Neural progenitor cell (in vitro differentiated cells): ENCODE data around the gene MKLN1. TPM values are rescaled to one million over a fixed set of nuclear protein-coding genes. Genes with fewer than 3 reads are reported as not detected.

Experiments used
- DNase-seq: peaks from one replicate; pipeline ENCODE4 v3.0.0-alpha.2; 2016; ENCODE audit warnings: low spot score
- H2AFZ ChIP-seq: fragments of 200-600 bp; sonication (generic); replicated peaks from 2 replicates; pipeline ENCODE4 v1.6.1; 2016; ENCODE audit warnings: antibody characterized with exemption
- H3F3A ChIP-seq: fragments of 200-600 bp; sonication (generic); 2 replicates; pipeline ENCODE4 v1.6.1; 2016; ENCODE audit warnings: antibody characterized with exemption, low read depth
- H3K27ac ChIP-seq: fragments of 200-600 bp; sonication (generic); 2 replicates; pipeline ENCODE4 v1.5.1; 2016; ENCODE audit warnings: mild to moderate bottlenecking
- H3K27me3 ChIP-seq: fragments of 200-600 bp; sonication (generic); 2 replicates; pipeline ENCODE4 v1.6.1; 2016; ENCODE audit warnings: mild to moderate bottlenecking, moderate library complexity
- H3K36me3 ChIP-seq: fragments of 200-600 bp; sonication (generic); 2 replicates; pipeline ENCODE4 v1.5.1; 2016
- H3K4me1 ChIP-seq: fragments of 200-600 bp; sonication (generic); 2 replicates; pipeline ENCODE4 v1.6.1; 2016; ENCODE audit warnings: mixed run types
- H3K4me2 ChIP-seq: fragments of 200-600 bp; sonication (generic); 2 replicates; pipeline ENCODE4 v1.6.1; 2016
- H3K4me3 ChIP-seq: fragments of 200-600 bp; sonication (generic); 2 replicates; pipeline ENCODE4 v1.5.1; 2016
- H3K79me2 ChIP-seq: fragments of 200-600 bp; sonication (generic); 2 replicates; pipeline ENCODE4 v1.6.1; 2016; ENCODE audit warnings: low read depth
- H3K9ac ChIP-seq: fragments of 200-600 bp; sonication (generic); 2 replicates; pipeline ENCODE4 v1.6.1; 2016
- H3K9me3 ChIP-seq: fragments of 200-600 bp; sonication (generic); 2 replicates; pipeline ENCODE4 v1.5.1; 2016; ENCODE audit warnings: low read depth
- H4K20me1 ChIP-seq: fragments of 200-600 bp; sonication (generic); 2 replicates; pipeline ENCODE4 v1.6.1; 2016; ENCODE audit warnings: low read depth
- H3K27ac Mint-ChIP-seq: 3 replicates; pipeline ENCODE4 v1.8.0; 2021; ENCODE audit warnings: mixed read lengths
- H3K27me3 Mint-ChIP-seq: 2 replicates; pipeline ENCODE4 v1.8.0; 2022; ENCODE audit warnings: low read depth, mild to moderate bottlenecking, inconsistent platforms, moderate library complexity, mixed read lengths; ENCODE audit not compliant: insufficient read depth
- H3K36me3 Mint-ChIP-seq: 3 replicates; pipeline ENCODE4 v1.8.0; 2021; ENCODE audit warnings: mixed read lengths
- H3K4me1 Mint-ChIP-seq: 3 replicates; pipeline ENCODE4 v1.8.0; 2021; ENCODE audit warnings: mixed read lengths
- H3K4me3 Mint-ChIP-seq: 3 replicates; pipeline ENCODE4 v1.8.0; 2021; ENCODE audit warnings: mild to moderate bottlenecking, moderate library complexity, mixed read lengths
- H3K9me3 Mint-ChIP-seq: 3 replicates; pipeline ENCODE4 v1.8.0; 2020; ENCODE audit warnings: mixed read lengths
- CTCF ChIP-seq: fragments of 200-600 bp; sonication (generic); IDR thresholded peaks from 2 replicates; pipeline ENCODE4 v1.5.1; 2017; ENCODE audit warnings: antibody characterized with exemption, mild to moderate bottlenecking
- EZH2 ChIP-seq: fragments of 200-600 bp; sonication (generic); IDR thresholded peaks from 2 replicates; pipeline ENCODE4 v1.6.1; 2017; ENCODE audit warnings: antibody characterized with exemption, mild to moderate bottlenecking, moderate library complexity
- EZH2phosphoT487 ChIP-seq: fragments of 200-600 bp; sonication (generic); IDR thresholded peaks from 2 replicates; pipeline ENCODE4 v1.6.1; 2017; ENCODE audit warnings: antibody characterized with exemption
- total RNA-seq: library from RNA; depleted of rRNA; stranded (reverse); fragments of >200 nt; gene quantifications from 2 replicates; pipeline ENCODE4 v1.2.3, GENCODE V29; 2015; ENCODE audit warnings: low replicate concordance

The MKLN1 gene
- total RNA-seq, 1 donor from 2014 or later, result 60.9 TPM

GRCh38 chr7:131525820-131526219 lies 198.1 kb downstream of the MKLN1 start:
- H3K79me2 ChIP-seq, result peaks cover 98% of the 10 kb centered on the region
- H3K9ac ChIP-seq, result no peak overlapping the region
- Mint-ChIP-seq H3K36me3 (peaks cover 4% of the 10 kb centered on the region), H3K4me1 (peaks cover 17% of the 10 kb centered on the region), H3K4me3 (no peak overlapping the region), H3K27ac (no peak overlapping the region), H3K27me3 (no peaks in the 10 kb centered on the region), H3K9me3 (no peaks in the 10 kb centered on the region)
- no peak for TF ChIP-seq EZH2phosphoT487
- no peak for TF ChIP-seq CTCF
- no peaks in the 10 kb centered on the region for H3K9me3 ChIP-seq
- H3K4me1 ChIP-seq, result peaks cover 17% of the 10 kb centered on the region
- no peak overlapping the region for H3K27ac ChIP-seq
- H2AFZ ChIP-seq, result no peak overlapping the region
- DNase-seq, result no peak
- H3K27me3 ChIP-seq, result no peaks in the 10 kb centered on the region
- no peaks in the 10 kb centered on the region for H3K36me3 ChIP-seq
- H4K20me1 ChIP-seq, result no peaks in the 10 kb centered on the region
- no peak overlapping the region for H3K4me3 ChIP-seq
- peaks cover 25% of the 10 kb centered on the region for H3F3A ChIP-seq
- no peak overlapping the region for H3K4me2 ChIP-seq

- H3K9ac ChIP-seq, result no peak overlapping the region
- Mint-ChIP-seq H3K27ac (no peak overlapping the region), H3K4me1 (peaks cover 9% of the 10 kb centered on the region), H3K36me3 (peaks cover 10% of the 10 kb centered on the region), H3K27me3 (no peaks in the 10 kb centered on the region), H3K9me3 (no peaks in the 10 kb centered on the region), H3K4me3 (no peak overlapping the region)
- TF ChIP-seq EZH2phosphoT487, result no peak
- no peak overlapping the region for H3K27ac ChIP-seq
- H3K36me3 ChIP-seq, result no peaks in the 10 kb centered on the region
- H4K20me1 ChIP-seq, result no peaks in the 10 kb centered on the region
- H3K4me3 ChIP-seq, result no peak overlapping the region
- H3K4me1 ChIP-seq, result peaks cover 6% of the 10 kb centered on the region
- H3K79me2 ChIP-seq, result peaks cover 95% of the 10 kb centered on the region
- DNase-seq, result no peak
- H3F3A ChIP-seq, result peaks cover 13% of the 10 kb centered on the region
- no peaks in the 10 kb centered on the region for H3K27me3 ChIP-seq
- H2AFZ ChIP-seq, result no peak overlapping the region
- no peak overlapping the region for H3K4me2 ChIP-seq
- H3K9me3 ChIP-seq, result no peaks in the 10 kb centered on the region
Measured at GRCh38 chr7:131527456-131527855, 199.8 kb downstream of the MKLN1 start.

GRCh38 chr7:131529179-131529578 lies 201.5 kb downstream of the MKLN1 start:
- TF ChIP-seq EZH2phosphoT487 (no peak), EZH2 (no peak), CTCF (no peak)
- H3F3A ChIP-seq, result no peaks in the 10 kb centered on the region
- H3K27me3 ChIP-seq, result no peaks in the 10 kb centered on the region
- H3K9me3 ChIP-seq, result no peaks in the 10 kb centered on the region
- Mint-ChIP-seq H3K9me3 (no peaks in the 10 kb centered on the region), H3K27ac (no peak overlapping the region), H3K4me3 (no peak overlapping the region), H3K4me1 (peaks cover 2% of the 10 kb centered on the region), H3K27me3 (no peaks in the 10 kb centered on the region), H3K36me3 (peaks cover 10% of the 10 kb centered on the region)
- no peak overlapping the region for H2AFZ ChIP-seq
- H3K4me1 ChIP-seq, result no peaks in the 10 kb centered on the region
- peaks cover 95% of the 10 kb centered on the region for H3K79me2 ChIP-seq
- peaks cover 6% of the 10 kb centered on the region for H4K20me1 ChIP-seq
- H3K27ac ChIP-seq, result no peak overlapping the region
- no peaks in the 10 kb centered on the region for H3K36me3 ChIP-seq
- no peak overlapping the region for H3K4me2 ChIP-seq
- no peak overlapping the region for H3K9ac ChIP-seq
- H3K4me3 ChIP-seq, result no peak overlapping the region
- DNase-seq, result no peak

- H3K79me2 ChIP-seq, result peaks cover 95% of the 10 kb centered on the region
- Mint-ChIP-seq H3K36me3 (peaks cover 10% of the 10 kb centered on the region), H3K27me3 (no peaks in the 10 kb centered on the region), H3K27ac (no peak overlapping the region), H3K4me3 (no peak overlapping the region), H3K9me3 (no peaks in the 10 kb centered on the region), H3K4me1 (peaks cover 2% of the 10 kb centered on the region)
- no peak overlapping the region for H3K4me2 ChIP-seq
- H3K27me3 ChIP-seq, result no peaks in the 10 kb centered on the region
- no peaks in the 10 kb centered on the region for H3K36me3 ChIP-seq
- no peak overlapping the region for H2AFZ ChIP-seq
- no peak for DNase-seq
- no peaks in the 10 kb centered on the region for H3K9me3 ChIP-seq
- H4K20me1 ChIP-seq, result peaks cover 6% of the 10 kb centered on the region
- H3K4me1 ChIP-seq, result no peaks in the 10 kb centered on the region
- no peak for TF ChIP-seq EZH2
- no peak for TF ChIP-seq CTCF
- TF ChIP-seq EZH2phosphoT487, result no peak
- no peaks in the 10 kb centered on the region for H3F3A ChIP-seq
- no peak overlapping the region for H3K9ac ChIP-seq
- H3K4me3 ChIP-seq, result no peak overlapping the region
- no peak overlapping the region for H3K27ac ChIP-seq
Measured at GRCh38 chr7:131529617-131530016, 201.9 kb downstream of the MKLN1 start.
